Vagina (tissue), 2 donors: Measurements from ENCODE around the gene BCL11A. TPM values are rescaled to one million over a fixed set of nuclear protein-coding genes. Genes with fewer than 3 reads are reported as not detected.

Source experiments
- DNase-seq, 2 donors: peaks; one replicate each; pipeline ENCODE4 v3.0.0-alpha.2; 2017; ENCODE audit errors: extremely low spot score in 2 of 2
- H3K27ac ChIP-seq: fragments of 200-600 bp; sonication (generic); one replicate; pipeline ENCODE4 v1.5.1; 2019
- H3K27me3 ChIP-seq: fragments of 200-600 bp; sonication (generic); one replicate; pipeline ENCODE4 v1.5.1; 2019
- H3K36me3 ChIP-seq, 2 donors: fragments of 200-600 bp; sonication (generic); one replicate each; pipeline ENCODE4 v1.5.1; 2017 to 2019
- H3K4me1 ChIP-seq: fragments of 200-600 bp; sonication (generic); one replicate; pipeline ENCODE4 v1.5.1; 2019
- H3K4me3 ChIP-seq, 2 donors: fragments of 200-600 bp; sonication (generic); 1 replicate in 1 of 2; 2 replicates in 1 of 2; pipeline ENCODE4 v1.5.1; 2016 to 2019
- H3K9me3 ChIP-seq: fragments of 200-600 bp; sonication (generic); one replicate; pipeline ENCODE4 v1.5.1; 2019
- POLR2A ChIP-seq, 2 donors: fragments of 450-650 bp; IDR thresholded peaks; one replicate each; pipeline ENCODE4 v1.6.1; 2017; ENCODE audit warnings: antibody characterized with exemption in 2 of 2, mild to moderate bottlenecking in 2 of 2, moderate library complexity in 2 of 2
- POLR2AphosphoS5 ChIP-seq, 2 donors: sonication (generic); formaldehyde crosslinking; IDR thresholded peaks; one replicate each; pipeline ENCODE4 v1.9.0; 2017; ENCODE audit warnings: antibody characterized with exemption in 2 of 2, mild to moderate bottlenecking in 2 of 2, low read depth in 1 of 2; ENCODE audit not compliant: insufficient read depth in 1 of 2
- intact Hi-C: fragments of 100-400 bp; cut with DNase I; formaldehyde crosslinking; loops from one replicate; pipeline ENCODE4 v1.15.1; 2023
- total RNA-seq: library from RNA; depleted of rRNA; stranded (reverse); fragments of >200 nt; gene quantifications from one replicate; pipeline ENCODE4 v1.2.3, GENCODE V29; 2016
- TF ChIP-seq, protein P1 (sequence below), 3 experiments: fragments of 450-650 bp in 2 of 3; fragments of 200-600 bp in 1 of 3; sonication (generic) in 1 of 3; IDR thresholded peaks; one replicate each; pipeline ENCODE4 v1.5.1; 2017 to 2019; ENCODE audit warnings: antibody characterized with exemption in 3 of 3, mild to moderate bottlenecking in 2 of 3, moderate library complexity in 2 of 3

BCL11A gene
- total RNA-seq, 1 donor from 2014 or later: 48.4 TPM

DNA sequence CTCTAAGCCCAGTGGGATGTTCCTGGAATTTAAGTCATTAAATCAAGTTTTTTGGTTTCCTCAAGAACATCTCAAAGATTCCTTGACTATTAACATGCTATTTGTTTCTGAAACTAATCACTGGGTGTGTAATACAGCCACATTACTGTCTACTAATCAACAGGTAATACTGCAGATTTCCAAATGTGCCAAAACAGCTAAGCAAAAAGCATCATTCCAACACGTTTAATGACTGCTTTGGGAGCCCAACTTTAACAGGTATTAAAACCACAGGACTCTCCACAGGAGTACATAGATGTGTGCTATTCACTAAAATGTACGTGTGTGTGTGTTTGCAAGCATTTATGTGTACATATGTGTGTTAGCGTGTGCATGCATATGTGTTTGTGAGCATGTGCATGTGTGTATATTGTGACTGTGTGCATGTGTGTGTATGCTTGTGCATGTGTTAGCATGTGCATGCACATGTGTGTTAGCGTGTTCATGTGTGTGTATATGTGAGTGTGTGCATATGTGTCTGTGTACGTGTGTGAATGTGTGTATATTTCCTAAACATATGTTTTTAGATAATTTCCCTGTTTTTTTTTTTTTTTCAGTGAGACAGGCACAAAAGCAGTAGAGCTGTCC is 80.7 kb downstream of the BCL11A start:
- Histone ChIP-seq H3K9me3 (no peaks in the 10 kb centered on the region), H3K36me3 (no peaks in the 10 kb centered on the region), H3K4me1 (peaks cover under 1% of the 10 kb centered on the region), H3K4me3 (no peak overlapping the region), H3K27ac (no peak overlapping the region), H3K27me3 (no peaks in the 10 kb centered on the region)
- peak in 1 of 2 donors; percentile 60 for DNase-seq
- no peak for TF ChIP-seq POLR2AphosphoS5 (IDR thresholded peaks at IDR 0.05; ENCODE audit: insufficient read depth in 1 of 2, low read depth in 1 of 2)
- TF ChIP-seq, protein P1, sequence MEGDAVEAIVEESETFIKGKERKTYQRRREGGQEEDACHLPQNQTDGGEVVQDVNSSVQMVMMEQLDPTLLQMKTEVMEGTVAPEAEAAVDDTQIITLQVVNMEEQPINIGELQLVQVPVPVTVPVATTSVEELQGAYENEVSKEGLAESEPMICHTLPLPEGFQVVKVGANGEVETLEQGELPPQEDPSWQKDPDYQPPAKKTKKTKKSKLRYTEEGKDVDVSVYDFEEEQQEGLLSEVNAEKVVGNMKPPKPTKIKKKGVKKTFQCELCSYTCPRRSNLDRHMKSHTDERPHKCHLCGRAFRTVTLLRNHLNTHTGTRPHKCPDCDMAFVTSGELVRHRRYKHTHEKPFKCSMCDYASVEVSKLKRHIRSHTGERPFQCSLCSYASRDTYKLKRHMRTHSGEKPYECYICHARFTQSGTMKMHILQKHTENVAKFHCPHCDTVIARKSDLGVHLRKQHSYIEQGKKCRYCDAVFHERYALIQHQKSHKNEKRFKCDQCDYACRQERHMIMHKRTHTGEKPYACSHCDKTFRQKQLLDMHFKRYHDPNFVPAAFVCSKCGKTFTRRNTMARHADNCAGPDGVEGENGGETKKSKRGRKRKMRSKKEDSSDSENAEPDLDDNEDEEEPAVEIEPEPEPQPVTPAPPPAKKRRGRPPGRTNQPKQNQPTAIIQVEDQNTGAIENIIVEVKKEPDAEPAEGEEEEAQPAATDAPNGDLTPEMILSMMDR (IDR thresholded peaks at IDR 0.05): no peak
- no peak for TF ChIP-seq POLR2A (IDR thresholded peaks at IDR 0.05)
- intact Hi-C loops: no loop called here

DNA sequence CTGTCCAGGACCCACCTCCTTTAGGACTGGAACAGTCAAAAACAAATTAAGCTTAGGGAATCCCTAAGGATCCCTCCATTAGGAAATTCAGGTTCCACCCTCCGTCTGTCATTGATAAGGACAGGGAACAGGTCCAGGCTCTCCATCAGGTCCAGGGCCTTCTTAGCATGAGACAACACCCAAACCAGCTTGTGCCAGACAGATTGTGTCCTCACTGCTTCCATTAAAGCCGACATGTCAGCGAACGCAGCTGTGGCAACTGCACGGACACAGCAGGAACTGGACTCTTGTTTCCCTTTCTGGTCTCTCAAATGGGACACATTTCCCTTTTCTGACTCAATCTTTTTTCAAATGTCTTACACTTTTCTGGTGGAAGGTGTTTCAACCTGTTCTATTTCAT is 81.4 kb downstream of the BCL11A start:
- Histone ChIP-seq H3K27me3 (no peaks in the 10 kb centered on the region), H3K4me1 (no peaks in the 10 kb centered on the region), H3K36me3 (no peaks in the 10 kb centered on the region), H3K4me3 (no peak overlapping the region), H3K9me3 (no peaks in the 10 kb centered on the region), H3K27ac (no peak overlapping the region)
- intact Hi-C loops: no loop called here
- TF ChIP-seq POLR2AphosphoS5 (IDR thresholded peaks at IDR 0.05; ENCODE audit: insufficient read depth in 1 of 2, low read depth in 1 of 2) (no peak), POLR2A (IDR thresholded peaks at IDR 0.05) (no peak)
- TF ChIP-seq, protein P1 (IDR thresholded peaks at IDR 0.05): no peak
- peak in 1 of 2 donors; percentile 71 for DNase-seq

DNA sequence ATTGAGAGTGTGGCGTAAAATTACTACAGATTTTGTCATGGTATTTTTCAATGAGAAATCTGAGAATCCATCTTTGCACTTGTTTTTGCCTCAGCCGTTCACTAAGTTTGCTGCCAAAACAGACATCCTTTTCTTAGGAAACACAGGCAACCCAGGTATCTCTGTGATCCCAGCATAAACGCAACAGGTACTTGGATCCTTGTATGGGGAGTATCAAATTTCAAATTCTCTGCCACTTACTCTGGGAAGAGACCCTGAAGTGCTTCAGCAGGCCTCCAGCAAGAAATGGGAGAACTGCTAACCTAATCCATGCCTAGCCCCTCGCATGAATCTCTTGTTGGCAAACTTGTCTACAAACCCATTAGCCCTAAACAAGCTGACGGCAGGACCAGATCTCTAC is 83.1 kb downstream of the BCL11A start:
- Histone ChIP-seq H3K4me3 (no peak overlapping the region), H3K4me1 (no peaks in the 10 kb centered on the region), H3K36me3 (no peaks in the 10 kb centered on the region), H3K9me3 (no peaks in the 10 kb centered on the region), H3K27me3 (no peaks in the 10 kb centered on the region), H3K27ac (no peak overlapping the region)
- intact Hi-C loops: no loop called here
- TF ChIP-seq, protein P1 (IDR thresholded peaks at IDR 0.05): no peak
- TF ChIP-seq POLR2AphosphoS5 (IDR thresholded peaks at IDR 0.05; ENCODE audit: insufficient read depth in 1 of 2, low read depth in 1 of 2) (no peak), POLR2A (IDR thresholded peaks at IDR 0.05) (no peak)
- peak in 1 of 2 donors; percentile 32 for DNase-seq

DNA sequence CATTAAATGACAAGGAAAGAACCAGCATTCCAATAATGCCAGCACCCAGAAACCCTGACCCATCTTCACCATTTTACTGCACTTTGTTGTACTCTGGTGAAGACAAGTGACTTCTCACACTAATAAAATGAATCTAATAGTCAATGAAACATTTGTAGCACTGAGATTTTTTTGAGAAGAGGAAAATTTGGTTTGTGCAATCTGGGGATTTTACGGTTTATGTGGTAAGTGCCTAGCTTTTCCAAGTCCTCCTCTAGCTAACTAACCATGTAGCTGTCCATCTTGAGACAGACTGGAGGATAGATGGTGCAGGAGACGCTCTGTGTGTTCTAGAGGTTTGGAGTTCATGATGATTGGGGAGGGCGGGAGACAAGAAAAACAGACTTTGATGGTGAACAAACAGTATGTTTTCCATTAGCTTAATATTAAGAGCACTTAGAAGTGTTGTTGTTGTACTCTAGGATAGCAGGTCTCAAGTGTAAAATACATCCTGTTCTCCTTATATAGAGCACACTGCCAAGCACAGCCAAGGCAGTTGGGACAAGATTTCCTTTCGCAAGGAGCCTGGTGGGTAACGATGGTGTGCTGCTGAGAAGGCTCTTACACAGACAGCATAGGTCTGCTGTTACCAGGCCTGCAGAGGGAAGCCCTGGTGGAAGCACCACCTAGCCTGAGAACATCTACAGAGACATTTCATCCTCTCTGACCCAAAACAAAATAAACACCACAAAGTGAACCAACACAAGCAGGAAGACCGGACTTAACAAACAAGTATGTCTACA is 83.7 kb downstream of the BCL11A start:
- intact Hi-C loops: no loop called here
- Histone ChIP-seq H3K27me3 (no peaks in the 10 kb centered on the region), H3K36me3 (no peaks in the 10 kb centered on the region), H3K4me1 (no peaks in the 10 kb centered on the region), H3K9me3 (no peaks in the 10 kb centered on the region), H3K27ac (no peak overlapping the region), H3K4me3 (no peak overlapping the region)
- no peak for DNase-seq
- no peak for TF ChIP-seq POLR2A (IDR thresholded peaks at IDR 0.05)
- TF ChIP-seq POLR2AphosphoS5 (IDR thresholded peaks at IDR 0.05; ENCODE audit: insufficient read depth in 1 of 2, low read depth in 1 of 2): no peak
- TF ChIP-seq, protein P1 (IDR thresholded peaks at IDR 0.05): no peak
